Natural killer cell (primary cell): ENCODE results near the gene SMARCA2. TPM values are rescaled to one million over a fixed set of nuclear protein-coding genes. Genes with fewer than 3 reads are reported as not detected.

ENCODE experiments used
- ATAC-seq, 3 donors: fragments of 150-1000 bp in 2 of 3; fragments of 200-7000 bp in 1 of 3; cut with Tn5 transposase; 1 replicate in 1 of 3; 2 replicates in 2 of 3; pipeline ENCODE4 v1.10.0; 2021; ENCODE audit warnings: mild to moderate bottlenecking in 2 of 3, moderate library complexity in 2 of 3
- DNase-seq, 2 donors: peaks; one replicate each; pipeline versions ENCODE4 v3.0.0 to v3.0.0-alpha.2; 2013 to 2021; ENCODE audit warnings: mixed read lengths in 1 of 2
- H3K27ac ChIP-seq: one replicate; pipeline ENCODE4 v1.5.1; 2013; ENCODE audit warnings: mild to moderate bottlenecking, low read length
- H3K27me3 ChIP-seq: one replicate; pipeline ENCODE4 v1.6.1; 2013; ENCODE audit warnings: low read length; ENCODE audit not compliant: control insufficient read depth, insufficient read depth
- H3K36me3 ChIP-seq: one replicate; pipeline ENCODE4 v1.6.1; 2013; ENCODE audit warnings: low read length; ENCODE audit not compliant: control insufficient read depth, insufficient read depth
- H3K4me1 ChIP-seq: one replicate; pipeline ENCODE4 v1.6.1; 2013; ENCODE audit warnings: low read length; ENCODE audit not compliant: control insufficient read depth, insufficient read depth
- H3K4me3 ChIP-seq: one replicate; pipeline ENCODE4 v1.5.1; 2013; ENCODE audit warnings: low read length
- H3K9me3 ChIP-seq: one replicate; pipeline ENCODE4 v1.6.1; 2013; ENCODE audit warnings: low read length; ENCODE audit not compliant: control insufficient read depth, insufficient read depth
- H3K27ac Mint-ChIP-seq, 2 donors: one replicate each; pipeline ENCODE4 v1.8.0; 2022; ENCODE audit warnings: mild to moderate bottlenecking in 2 of 2, mixed read lengths in 2 of 2, moderate library complexity in 1 of 2
- H3K27me3 Mint-ChIP-seq, 2 donors: one replicate each; pipeline ENCODE4 v1.8.0; 2022; ENCODE audit warnings: low read depth in 2 of 2, mixed read lengths in 2 of 2
- H3K36me3 Mint-ChIP-seq: one replicate; pipeline ENCODE4 v1.8.0; 2022; ENCODE audit warnings: mixed read lengths
- H3K4me1 Mint-ChIP-seq, 2 donors: one replicate each; pipeline ENCODE4 v1.8.0; 2022; ENCODE audit warnings: mixed read lengths in 2 of 2
- H3K4me3 Mint-ChIP-seq: one replicate; pipeline ENCODE4 v1.8.0; 2022; ENCODE audit warnings: mild to moderate bottlenecking, moderate library complexity, mixed read lengths
- H3K9me3 Mint-ChIP-seq, 2 donors: one replicate each; pipeline ENCODE4 v1.8.0; 2022; ENCODE audit warnings: mixed read lengths in 2 of 2
- CTCF ChIP-seq: fragments of 200-600 bp; IDR thresholded peaks from one replicate; pipeline ENCODE4 v1.8.0; 2022; ENCODE audit warnings: antibody characterized with exemption
- WGBS: methylation state at CpG from one replicate; pipeline ENCODE4 v1.1.7; 2013; ENCODE audit warnings: missing lambda C conversion rate; ENCODE audit not compliant: insufficient coverage; 5-methylcytosine and 5-hydroxymethylcytosine counted together
- intact Hi-C: fragments of 100-400 bp; cut with micrococcal nuclease; formaldehyde crosslinking; loops from one replicate; pipeline ENCODE4 v1.14.2; 2022
- total RNA-seq, 4 donors: library from RNA; stranded (reverse); fragments of 120-200 nt in 1 of 4; gene quantifications; one replicate each; pipeline versions ENCODE4 v1.2.3 to v1.2.4, GENCODE V29; 2013 to 2022

SMARCA2 gene
- total RNA-seq, 3 donors from 2014 or later (not counting 1 experiment from before 2014, with no cell fraction given), result 303 to 324 (median 308) TPM

GRCh38 chr9:2216591-2216990, 201.4 kb downstream of the SMARCA2 start:
- ATAC-seq, result no peak
- intact Hi-C loops, result no loop called here
- Mint-ChIP-seq H3K27me3 (no peaks in the 10 kb centered on the region), H3K36me3 (no peaks in the 10 kb centered on the region), H3K9me3 (no peaks in the 10 kb centered on the region), H3K4me3 (no peak overlapping the region), H3K27ac (no peak overlapping the region), H3K4me1 (no peaks in the 10 kb centered on the region)
- WGBS, result 85% methylated on average over 2 of the region's 2 CpGs
- Histone ChIP-seq H3K36me3 (no peaks in the 10 kb centered on the region), H3K9me3 (no peaks in the 10 kb centered on the region), H3K4me1 (no peaks in the 10 kb centered on the region), H3K4me3 (no peak overlapping the region), H3K27me3 (no peaks in the 10 kb centered on the region), H3K27ac (no peak overlapping the region)
- no peak for DNase-seq
- no peak for TF ChIP-seq CTCF

GRCh38 chr9:2217540-2217939, 202.4 kb downstream of the SMARCA2 start:
- TF ChIP-seq CTCF, result no peak
- 78% methylated on average over 3 of the region's 3 CpGs for WGBS
- no peak overlapping the region for H3K27ac ChIP-seq
- intact Hi-C loops, result no loop called here
- no peaks in the 10 kb centered on the region for H3K36me3 ChIP-seq
- no peaks in the 10 kb centered on the region for H3K36me3 Mint-ChIP-seq
- H3K4me3 Mint-ChIP-seq, result no peak overlapping the region
- H3K4me3 ChIP-seq, result no peak overlapping the region
- no peaks in the 10 kb centered on the region for H3K9me3 Mint-ChIP-seq
- DNase-seq, result no peak
- H3K27ac Mint-ChIP-seq, result no peak overlapping the region
- H3K4me1 Mint-ChIP-seq, result no peaks in the 10 kb centered on the region
- H3K9me3 ChIP-seq, result no peaks in the 10 kb centered on the region
- no peaks in the 10 kb centered on the region for H3K4me1 ChIP-seq
- H3K27me3 Mint-ChIP-seq, result no peaks in the 10 kb centered on the region
- no peak for ATAC-seq
- no peaks in the 10 kb centered on the region for H3K27me3 ChIP-seq

- no peak for ATAC-seq
- no peak overlapping the region for H3K27ac Mint-ChIP-seq
- H3K36me3 Mint-ChIP-seq, result no peaks in the 10 kb centered on the region
- H3K4me1 Mint-ChIP-seq, result no peaks in the 10 kb centered on the region
- WGBS, result 96% methylated on average over 3 of the region's 3 CpGs
- Histone ChIP-seq H3K27ac (no peak overlapping the region), H3K36me3 (no peaks in the 10 kb centered on the region), H3K9me3 (no peaks in the 10 kb centered on the region), H3K4me3 (no peak overlapping the region), H3K4me1 (no peaks in the 10 kb centered on the region), H3K27me3 (no peaks in the 10 kb centered on the region)
- TF ChIP-seq CTCF, result no peak
- no peak overlapping the region for H3K4me3 Mint-ChIP-seq
- no peak for DNase-seq
- H3K9me3 Mint-ChIP-seq, result no peaks in the 10 kb centered on the region
- intact Hi-C loops, result no loop called here
- H3K27me3 Mint-ChIP-seq, result no peaks in the 10 kb centered on the region
Observed at GRCh38 chr9:2220036-2220435, 204.9 kb downstream of the SMARCA2 start.

GRCh38 chr9:2227144-2227867, 212.2 kb downstream of the SMARCA2 start:
- H3K4me3 Mint-ChIP-seq, result no peak overlapping the region
- intact Hi-C loops, result loop anchor here (5.0 kb wide), 1 partner anchor 500 kb away; no protein-coding TSS in a partner anchor
- H3K9me3 Mint-ChIP-seq, result no peaks in the 10 kb centered on the region
- no peak for TF ChIP-seq CTCF
- no peak overlapping the region for H3K27ac Mint-ChIP-seq
- WGBS, result 97% methylated on average over 4 of the region's 4 CpGs
- Histone ChIP-seq H3K27ac (no peak overlapping the region), H3K4me1 (peaks cover 5% of the 10 kb centered on the region), H3K36me3 (no peaks in the 10 kb centered on the region), H3K4me3 (no peak overlapping the region), H3K27me3 (no peaks in the 10 kb centered on the region), H3K9me3 (no peaks in the 10 kb centered on the region)
- DNase-seq (no peak), ATAC-seq (no peak)
- no peaks in the 10 kb centered on the region for H3K36me3 Mint-ChIP-seq
- peaks cover 5 to 15% of the 10 kb centered on the region in 2 donors for H3K4me1 Mint-ChIP-seq
- no peaks in the 10 kb centered on the region for H3K27me3 Mint-ChIP-seq
